SK-N-SH (cell line): ENCODE measurements around the gene DLG2. TPM values are rescaled to one million over a fixed set of nuclear protein-coding genes. Genes with fewer than 3 reads are reported as not detected.

Experiments used
- CTCF ChIA-PET: fragments of 300-600, 350-600 bp; formaldehyde crosslinking; extraction: SDS; loops from one replicate; lab custom pipeline; 2021; lab: Yijun Ruan, JAX
- POLR2A ChIA-PET: fragments of 350-600 bp; sonication (Branson Sonifier 250); formaldehyde crosslinking; extraction: SDS; loops from one replicate; lab custom pipeline; 2020; ENCODE audit warnings: antibody characterized with exemption, inconsistent platforms; lab: Yijun Ruan, JAX
- DNase-seq: peaks from one replicate; pipeline ENCODE4 v3.0.0; 2012
- H2AFZ ChIP-seq: fragments of 200-600 bp; sonication (generic); 2 replicates; pipeline ENCODE4 v1.8.1; 2016; ENCODE audit warnings: antibody characterized with exemption, mild to moderate bottlenecking, low read depth
- H3F3A ChIP-seq: fragments of 200-600 bp; sonication (generic); replicated peaks from 2 replicates; pipeline ENCODE3; 2016; ENCODE audit warnings: antibody characterized with exemption, mild to moderate bottlenecking; ENCODE audit not compliant: insufficient read depth
- H3K27ac ChIP-seq, 2 experiments: fragments of 200-500 bp in 1 of 2; fragments of 200-600 bp in 1 of 2; sonication (Bioruptor generic) in 1 of 2; sonication (generic), shearing (Covaris generic) in 1 of 2; 2 replicates each; pipeline versions ENCODE4 v1.5.1 to v1.6.1; 2014 to 2016; ENCODE audit warnings: low read depth in 2 of 2, inconsistent platforms in 1 of 2, low read length in 1 of 2, mild to moderate bottlenecking in 1 of 2, mixed read lengths in 1 of 2
- H3K27me3 ChIP-seq: fragments of 200-600 bp; sonication (generic), shearing (Covaris generic); 2 replicates; pipeline ENCODE4 v1.6.1; 2016; ENCODE audit warnings: mixed run types; ENCODE audit not compliant: insufficient read depth
- H3K36me3 ChIP-seq, 2 experiments: fragments of 200-500 bp in 1 of 2; fragments of 200-600 bp in 1 of 2; sonication (Bioruptor generic) in 1 of 2; sonication (generic) in 1 of 2; replicated peaks in 1 of 2; 2 replicates each; pipeline versions ENCODE3 to v1.5.1; 2014 to 2016; ENCODE audit warnings: low read length in 1 of 2, mild to moderate bottlenecking in 1 of 2; ENCODE audit not compliant: insufficient read depth in 2 of 2, control insufficient read depth in 1 of 2
- H3K4me1 ChIP-seq, 2 experiments: fragments of 200-500 bp in 1 of 2; fragments of 200-600 bp in 1 of 2; sonication (Bioruptor generic) in 1 of 2; sonication (generic), shearing (Covaris generic) in 1 of 2; 2 replicates each; pipeline versions ENCODE4 v1.5.1 to v1.6.1; 2014 to 2016; ENCODE audit warnings: low read depth in 1 of 2, low read length in 1 of 2, mixed run types in 1 of 2; ENCODE audit not compliant: insufficient read depth in 2 of 2, control insufficient read depth in 1 of 2
- H3K4me2 ChIP-seq: fragments of 200-600 bp; sonication (generic), shearing (Covaris generic); 2 replicates; pipeline ENCODE4 v1.6.1; 2017; ENCODE audit warnings: mixed run types
- H3K4me3 ChIP-seq, 2 experiments: fragments of 200-500 bp in 1 of 2; fragments of 200-600 bp in 1 of 2; sonication (Bioruptor generic) in 1 of 2; sonication (generic), shearing (Covaris generic) in 1 of 2; 2 replicates each; pipeline versions ENCODE4 v1.5.1 to v1.8.1; 2014 to 2016; ENCODE audit warnings: low read depth in 2 of 2, inconsistent platforms in 1 of 2, low read length in 1 of 2, mild to moderate bottlenecking in 1 of 2, mixed read lengths in 1 of 2, moderate library complexity in 1 of 2
- H3K79me2 ChIP-seq: fragments of 200-600 bp; sonication (generic); 2 replicates; pipeline ENCODE4 v1.8.1; 2017; ENCODE audit warnings: mild to moderate bottlenecking; ENCODE audit not compliant: insufficient read depth
- H3K9ac ChIP-seq: fragments of 200-600 bp; sonication (generic); 2 replicates; pipeline ENCODE4 v1.6.1; 2017; ENCODE audit warnings: mixed run types
- H3K9me2 ChIP-seq: fragments of 200-600 bp; sonication (generic); 2 replicates; pipeline ENCODE4 v1.6.1; 2017; ENCODE audit warnings: mixed run types
- H3K9me3 ChIP-seq: fragments of 200-600 bp; sonication (generic); 2 replicates; pipeline ENCODE4 v1.6.1; 2017; ENCODE audit warnings: mixed run types, mild to moderate bottlenecking, moderate library complexity
- H4K20me1 ChIP-seq: fragments of 200-600 bp; sonication (generic); 2 replicates; pipeline ENCODE4 v1.6.1; 2017; ENCODE audit warnings: mild to moderate bottlenecking, mixed run types; ENCODE audit not compliant: insufficient read depth
- CTCF ChIP-seq: fragments of 200-600 bp; sonication (generic); IDR thresholded peaks from 2 replicates; pipeline ENCODE4 v1.6.1; 2017; ENCODE audit warnings: antibody characterized with exemption, mild to moderate bottlenecking, moderate library complexity
- ELF1 ChIP-seq: IDR thresholded peaks from 2 replicates; pipeline ENCODE4 v1.4.0; 2012
- EP300 ChIP-seq, 2 experiments: IDR thresholded peaks; 2 replicates each; pipeline versions ENCODE4 v1.4.0 to v1.6.1; 2012; ENCODE audit warnings: borderline replicate concordance in 1 of 2, low read depth in 1 of 2, low read length in 1 of 2
- EZH2phosphoT487 ChIP-seq: fragments of 200-600 bp; sonication (generic); IDR thresholded peaks from 2 replicates; pipeline ENCODE4 v1.6.1; 2017; ENCODE audit warnings: low read depth, mixed run types, mild to moderate bottlenecking, antibody characterized with exemption, moderate library complexity, borderline replicate concordance
- FOSL2 ChIP-seq: IDR thresholded peaks from 2 replicates; pipeline ENCODE4 v1.4.0; 2012; ENCODE audit warnings: low read depth, mild to moderate bottlenecking, moderate library complexity, borderline replicate concordance
- FOXJ3 ChIP-seq: sonication (generic); formaldehyde crosslinking; IDR thresholded peaks from 2 replicates; pipeline ENCODE4 v1.5.1; 2020; ENCODE audit warnings: mild to moderate bottlenecking, missing genetic modification reagents
- FOXM1 ChIP-seq: IDR thresholded peaks from 2 replicates; pipeline ENCODE4 v1.4.0; 2012; ENCODE audit warnings: low read depth, mild to moderate bottlenecking
- GABPA ChIP-seq: IDR thresholded peaks from 2 replicates; pipeline ENCODE4 v1.4.0; 2012; ENCODE audit warnings: low read depth, mild to moderate bottlenecking
- GATA2 ChIP-seq: sonication (generic); formaldehyde crosslinking; IDR thresholded peaks from 2 replicates; pipeline ENCODE4 v1.5.0; 2020; ENCODE audit warnings: mild to moderate bottlenecking, missing genetic modification reagents
- IRF3 ChIP-seq: fragments of 150-350 bp; IDR thresholded peaks from 2 replicates; pipeline ENCODE4 v1.6.1; 2016; ENCODE audit warnings: mild to moderate bottlenecking, low read depth, low read length
- MAX ChIP-seq: IDR thresholded peaks from 2 replicates; pipeline ENCODE4 v1.4.0; 2012; ENCODE audit warnings: low read depth
- MEF2A ChIP-seq: IDR thresholded peaks from 2 replicates; pipeline ENCODE4 v1.4.0; 2012; ENCODE audit warnings: low read depth, borderline replicate concordance
- NRF1 ChIP-seq: IDR thresholded peaks from 2 replicates; pipeline ENCODE4 v1.6.1; 2012; ENCODE audit warnings: low read depth, mild to moderate bottlenecking, low read length
- RFX5 ChIP-seq: IDR thresholded peaks from 2 replicates; pipeline ENCODE4 v1.6.1; 2012; ENCODE audit warnings: mild to moderate bottlenecking, improper control_type of control experiment, low read length
- TAF1 ChIP-seq: IDR thresholded peaks from 2 replicates; pipeline ENCODE4 v1.6.1; 2012; ENCODE audit warnings: low read depth, mild to moderate bottlenecking, low read length, moderate library complexity, borderline replicate concordance
- TEAD4 ChIP-seq: IDR thresholded peaks from 2 replicates; pipeline ENCODE4 v1.4.0; 2012; ENCODE audit warnings: mild to moderate bottlenecking, borderline replicate concordance; ENCODE audit not compliant: insufficient read depth
- USF2 ChIP-seq: fragments of 150-350 bp; IDR thresholded peaks from 2 replicates; pipeline ENCODE4 v1.6.1; 2017; ENCODE audit warnings: antibody characterized with exemption, low read length, low read depth, borderline replicate concordance
- ZBTB33 ChIP-seq: IDR thresholded peaks from 2 replicates; pipeline ENCODE4 v1.4.0; 2012; ENCODE audit warnings: low read depth, borderline replicate concordance
- WGBS: methylation state at CpG from one replicate; pipeline ENCODE4 v1.1.6; 2017; ENCODE audit warnings: low lambda C conversion rate; 5-methylcytosine and 5-hydroxymethylcytosine counted together
- polyA plus RNA-seq, 3 experiments: library from polyadenylated mRNA; depleted of rRNA; stranded (reverse); fragments of >200 nt; gene quantifications; 2 replicates each; pipeline ENCODE4 v1.2.3, GENCODE V29; 2012

Gene DLG2
- polyA plus RNA-seq, 1 of the 3 experiments (the other 2 are of a cell fraction) = 0.21 TPM

- TF ChIP-seq USF2 = no peak
- TF ChIP-seq, all 33 proteins: peak for 0
These were observed 85.5 kb downstream of the DLG2 start (continued) for GRCh38 chr11:85541683-85542082.

GRCh38 chr11:85540635-85541205 lies 86.4 kb downstream of the DLG2 start:
- H3K27ac ChIP-seq = no peak overlapping the region
- H3K36me3 ChIP-seq = no peaks in the 10 kb centered on the region
- no peaks in the 10 kb centered on the region for H3K79me2 ChIP-seq
- no peak overlapping the region for H3K4me3 ChIP-seq
- no peaks in the 10 kb centered on the region for H3K4me1 ChIP-seq
- no peak overlapping the region for H3K9ac ChIP-seq
- no peak for TF ChIP-seq EP300 (IDR thresholded peaks at IDR 0.05; ENCODE audit: borderline replicate concordance in 1 of 2, low read depth in 1 of 2, low read length in 1 of 2)
- TF ChIP-seq MEF2A = no peak
- TF ChIP-seq GATA2 (CRISPR knock-in tag) = no peak
- no peak for TF ChIP-seq FOXM1
- TF ChIP-seq FOXJ3 (CRISPR knock-in tag) = no peak
- no peak for TF ChIP-seq ELF1
- no peak for TF ChIP-seq GABPA
- no peak for TF ChIP-seq RFX5
- TF ChIP-seq CTCF = no peak
- no peak for TF ChIP-seq NRF1
- no peak for TF ChIP-seq IRF3
- no peak overlapping the region for H2AFZ ChIP-seq
- no peak for DNase-seq
- H3K9me3 ChIP-seq = no peaks in the 10 kb centered on the region
- no peak overlapping the region for H3K4me2 ChIP-seq
- no peaks in the 10 kb centered on the region for H4K20me1 ChIP-seq
- ChIA-PET POLR2A (no interaction called here), CTCF (no interaction called here)
- no peaks in the 10 kb centered on the region for H3K9me2 ChIP-seq
- 22% methylated on average over 6 of the region's 6 CpGs for WGBS
- H3F3A ChIP-seq = no peaks in the 10 kb centered on the region
- H3K27me3 ChIP-seq = no peaks in the 10 kb centered on the region

GRCh38 chr11:85540181-85540580 lies 87.0 kb downstream of the DLG2 start:
- POLR2A ChIA-PET = no interaction called here
- H3K9me2 ChIP-seq = no peaks in the 10 kb centered on the region
- CTCF ChIA-PET = no interaction called here
- no peaks in the 10 kb centered on the region for H3K79me2 ChIP-seq
- no peaks in the 10 kb centered on the region for H3K36me3 ChIP-seq
- H3K4me2 ChIP-seq = no peak overlapping the region
- no peak overlapping the region for H3K27ac ChIP-seq
- no peak for DNase-seq
- no peaks in the 10 kb centered on the region for H3F3A ChIP-seq
- H3K9ac ChIP-seq = no peak overlapping the region
- H3K9me3 ChIP-seq = no peaks in the 10 kb centered on the region
- H4K20me1 ChIP-seq = no peaks in the 10 kb centered on the region
- no peaks in the 10 kb centered on the region for H3K4me1 ChIP-seq
- no peaks in the 10 kb centered on the region for H3K27me3 ChIP-seq
- TF ChIP-seq MAX = no peak
- no peak for TF ChIP-seq FOSL2
- no peak for TF ChIP-seq EP300 (IDR thresholded peaks at IDR 0.05; ENCODE audit: borderline replicate concordance in 1 of 2, low read depth in 1 of 2, low read length in 1 of 2)
- no peak for TF ChIP-seq FOXM1
- no peak for TF ChIP-seq TEAD4
- no peak for TF ChIP-seq EZH2phosphoT487
- TF ChIP-seq ELF1 = no peak
- TF ChIP-seq MEF2A = no peak
- TF ChIP-seq ZBTB33 = no peak
- no peak for TF ChIP-seq FOXJ3 (CRISPR knock-in tag)
- TF ChIP-seq TAF1 = no peak
- no peak for TF ChIP-seq GABPA
- TF ChIP-seq, all 33 proteins: peak for 0
- 13% methylated on average over 5 of the region's 5 CpGs for WGBS
- Histone ChIP-seq H3K4me3 (no peak overlapping the region), H2AFZ (no peak overlapping the region)
